Islet precursor cell (in vitro differentiated cells): ENCODE data around the gene ZNF697.

Source experiments
- DNase-seq: peaks from one replicate; pipeline ENCODE4 v3.0.0-alpha.2; 2018

The ZNF697 gene

DNA sequence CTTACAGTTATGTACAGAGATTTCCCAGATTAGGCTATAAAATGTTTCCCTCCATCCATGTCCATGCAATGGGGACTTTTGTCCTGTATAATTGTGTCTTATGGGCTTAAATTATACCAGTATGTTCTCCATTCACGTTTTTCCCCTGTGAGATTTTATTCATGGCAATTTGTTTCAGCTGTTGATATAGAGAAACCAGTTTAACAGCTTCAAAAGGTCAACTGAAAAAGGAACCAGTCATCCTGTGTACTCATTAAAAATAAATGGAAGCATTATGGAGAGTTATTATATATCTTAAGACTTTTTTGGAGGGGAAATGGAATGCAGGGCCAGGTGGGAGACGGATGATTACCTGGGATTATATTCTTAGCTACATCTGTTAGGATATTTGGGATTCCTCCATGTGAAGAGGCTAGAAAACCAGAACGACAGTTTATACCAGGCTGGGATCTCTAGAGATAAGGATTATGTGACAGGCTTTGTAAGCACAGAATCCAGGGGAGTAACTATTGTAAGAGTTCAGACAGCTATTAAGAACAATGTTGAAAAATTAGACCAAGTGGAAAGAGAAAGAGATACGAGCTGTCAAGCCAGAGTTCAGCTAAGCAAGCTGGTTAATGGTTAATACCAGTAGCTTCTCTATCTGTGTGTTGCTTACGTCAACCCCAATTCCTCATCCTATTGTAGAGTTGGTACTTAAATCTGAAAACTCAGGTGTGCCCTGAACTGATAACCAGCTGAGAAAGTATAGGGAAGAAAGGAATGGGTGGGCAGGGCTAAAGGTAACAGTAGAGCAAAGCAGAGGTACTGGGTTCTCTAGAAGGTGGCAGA lies 12.4 kb upstream of the ZNF697 start:
- no peak for DNase-seq

DNA sequence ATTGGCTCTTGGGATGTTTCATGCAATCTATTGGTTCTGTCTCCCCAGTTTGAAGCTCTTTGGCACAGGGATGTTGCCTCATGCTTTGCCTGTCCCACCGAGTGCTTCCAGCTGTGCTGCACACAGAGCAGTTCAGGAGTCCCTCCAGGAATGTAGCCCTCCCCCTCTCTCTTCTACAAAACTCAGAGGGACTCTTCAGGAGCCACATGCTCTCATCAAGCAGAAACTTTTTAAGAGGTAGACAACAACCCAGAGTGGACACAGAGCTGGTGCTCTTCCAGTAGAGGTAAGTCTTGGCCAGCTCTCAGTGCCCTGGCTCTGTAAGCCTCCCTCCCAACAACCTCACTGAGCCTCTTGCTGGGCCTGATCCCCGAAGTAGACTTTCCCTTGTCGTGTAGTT lies 11.6 kb upstream of the ZNF697 start:
- peak; percentile 78 for DNase-seq

DNA sequence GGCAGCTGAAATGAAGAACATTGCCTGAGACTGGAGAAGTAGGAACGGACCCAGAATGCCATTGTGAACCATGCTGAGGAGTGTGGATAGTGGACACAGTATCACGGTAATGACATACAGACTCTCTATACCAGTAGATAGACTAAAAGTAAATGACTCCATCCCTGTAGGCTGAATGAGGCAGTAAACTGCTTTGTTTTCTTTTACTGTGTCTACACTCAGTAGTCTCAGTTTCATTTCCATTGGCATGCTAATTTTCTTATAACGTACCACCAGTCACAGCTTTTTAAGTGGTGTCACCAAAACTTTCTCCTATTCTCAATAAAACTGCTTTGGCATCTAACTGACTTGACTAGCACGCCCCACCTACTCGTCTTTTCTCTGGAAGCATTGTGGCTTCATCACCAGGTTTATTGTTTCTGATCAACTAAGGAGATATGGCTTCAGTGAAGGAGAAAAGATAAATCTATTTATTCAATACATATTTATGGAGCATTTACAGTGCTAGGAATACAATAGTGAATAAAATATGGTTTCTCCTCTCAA lies 8.4 kb upstream of the ZNF697 start:
- no peak for DNase-seq

DNA sequence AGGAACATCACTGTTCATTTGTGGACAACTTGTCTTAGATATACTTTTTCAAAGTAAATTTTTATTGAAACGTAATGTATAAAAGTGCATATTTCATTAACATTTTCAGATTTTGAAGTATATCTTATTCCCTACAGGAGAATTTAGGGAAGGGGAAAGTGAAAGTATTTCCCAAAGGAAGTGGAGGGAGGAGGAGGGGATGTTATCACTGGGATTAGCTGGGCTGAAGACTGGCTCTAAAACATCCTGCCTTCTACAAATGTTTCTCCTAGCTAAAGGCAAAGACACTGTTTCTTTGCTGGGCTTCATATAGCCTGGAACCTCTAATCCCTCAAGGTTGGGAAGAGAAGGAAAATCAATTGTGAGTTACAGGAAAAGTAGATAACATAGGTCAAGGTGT lies 7.1 kb upstream of the ZNF697 start:
- no peak for DNase-seq

DNA sequence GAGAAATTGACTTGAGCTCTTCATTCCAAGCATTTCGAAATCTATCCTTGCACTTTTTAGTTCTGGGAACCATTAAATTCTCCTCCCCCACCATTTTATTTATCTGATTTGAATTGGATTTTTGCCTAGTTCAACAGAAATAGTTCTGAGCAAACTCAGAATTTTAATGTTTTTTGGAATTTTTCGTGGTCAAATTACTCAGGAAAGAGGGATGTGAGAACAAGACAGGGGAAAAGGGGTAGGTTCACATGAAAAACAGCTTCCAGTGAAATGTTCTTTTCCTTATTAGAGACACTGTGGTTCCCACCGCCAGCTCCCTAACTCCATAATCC lies 5.7 kb upstream of the ZNF697 start:
- DNase-seq = no peak

DNA sequence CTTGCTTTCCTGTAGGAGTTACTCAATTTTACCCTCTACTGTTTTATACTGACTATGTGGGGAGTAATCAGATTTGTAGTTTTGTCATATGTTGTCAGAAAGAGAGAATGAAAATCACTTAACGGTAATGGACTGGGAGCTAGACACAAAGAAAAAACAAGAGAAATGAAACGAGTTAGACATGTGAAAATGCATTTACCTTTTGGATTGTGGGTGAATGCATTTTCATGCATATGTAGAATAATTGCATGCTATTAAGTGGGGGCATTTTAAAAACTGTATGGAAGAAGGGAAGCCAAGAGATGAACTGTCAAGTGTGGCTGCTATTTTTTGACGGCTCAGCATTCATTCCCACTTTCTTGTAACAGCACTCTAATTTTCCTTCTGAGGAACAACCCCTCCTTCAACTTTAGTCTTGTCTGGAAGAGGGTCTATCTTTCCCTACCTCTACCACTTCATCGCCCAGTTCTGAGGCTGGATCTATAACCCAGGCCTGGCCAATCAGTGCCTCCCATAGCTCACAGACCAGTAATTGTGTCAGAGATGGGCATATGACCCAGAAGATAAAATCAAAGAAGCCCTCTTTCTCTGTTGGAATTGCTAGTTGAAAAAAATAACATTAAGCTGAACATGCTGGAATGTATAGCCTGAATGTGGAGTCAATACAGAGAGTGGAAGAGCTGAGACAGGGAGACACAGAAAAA lies 5.2 kb upstream of the ZNF697 start:
- DNase-seq = no peak

DNA sequence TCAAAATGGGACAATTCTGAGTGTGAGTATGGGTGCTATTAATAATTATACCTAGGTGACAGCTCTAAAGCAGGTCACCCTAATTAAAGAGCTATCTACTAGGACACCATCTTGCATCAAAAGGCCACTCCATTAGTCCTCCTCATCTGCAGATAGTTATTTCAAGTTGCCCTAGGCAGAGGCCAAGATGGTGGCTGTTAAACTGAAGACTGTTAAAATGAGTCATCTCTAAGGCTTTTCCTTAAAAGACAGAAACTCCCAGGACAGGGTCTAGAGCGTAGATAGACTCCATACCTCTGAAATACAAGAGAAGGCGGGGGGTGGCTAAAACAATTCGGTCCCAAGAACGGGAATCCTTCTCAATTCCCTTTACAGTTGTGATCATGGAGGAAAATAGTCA lies 4.5 kb upstream of the ZNF697 start:
- DNase-seq = peak; percentile 65

DNA sequence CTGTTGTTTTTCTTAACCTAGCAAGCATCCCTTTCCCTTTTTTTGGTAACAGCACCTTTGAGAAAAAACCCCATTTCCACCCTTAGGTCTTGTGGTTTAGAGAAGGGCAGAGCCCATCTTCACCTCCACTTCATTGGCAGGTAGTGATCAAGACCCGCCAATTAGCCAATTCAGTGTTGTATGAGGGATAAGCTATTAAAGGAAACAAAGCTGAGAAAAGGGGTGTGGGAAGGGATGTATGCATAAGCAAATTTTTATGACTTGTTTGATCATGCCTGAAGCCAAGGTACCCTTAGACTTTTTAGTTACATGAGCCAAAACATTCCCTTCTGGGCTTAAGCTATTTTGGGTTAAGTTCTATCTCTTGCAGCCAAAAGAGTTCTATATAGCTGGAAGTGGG lies 3.6 kb upstream of the ZNF697 start:
- peak; percentile 1 for DNase-seq

DNA sequence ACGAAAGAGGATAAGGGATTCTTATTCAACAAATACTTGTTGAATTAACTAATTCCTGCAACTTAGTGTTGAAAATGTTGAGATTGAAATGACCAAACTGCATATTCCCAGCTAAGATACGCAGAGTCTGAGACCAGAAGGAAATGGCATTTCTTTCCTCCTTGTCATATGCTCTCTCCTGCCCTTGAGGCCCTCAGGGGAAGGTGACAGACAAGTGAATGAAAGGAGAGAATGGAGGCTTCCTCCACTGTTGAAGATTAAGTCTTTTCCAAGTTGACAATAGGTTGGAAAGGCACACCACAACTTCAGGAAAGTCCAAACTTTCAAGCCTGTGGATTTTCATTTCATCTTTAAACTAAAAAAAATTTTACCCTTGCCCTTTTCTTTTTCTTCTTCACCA lies 3.1 kb upstream of the ZNF697 start:
- peak; percentile 52 for DNase-seq

DNA sequence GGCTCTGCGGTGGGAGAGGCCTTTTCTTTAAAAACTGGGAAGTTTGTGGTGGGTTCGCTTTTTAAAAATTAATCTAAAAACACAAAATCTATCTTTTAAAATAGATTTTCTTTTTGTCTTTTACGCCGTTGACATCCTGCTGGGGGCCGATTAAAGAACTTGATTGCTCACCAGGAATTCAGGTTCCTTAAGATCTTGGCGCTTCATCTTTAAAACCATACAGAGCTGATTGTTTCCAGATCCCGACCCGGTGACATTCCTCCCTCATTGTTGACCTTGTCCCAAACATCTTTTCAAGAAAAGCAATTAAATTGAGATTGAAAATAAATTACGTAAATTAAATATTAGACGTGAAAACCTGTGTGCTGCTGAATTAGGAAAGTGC lies 546 bp upstream of the ZNF697 start:
- DNase-seq = no peak

DNA sequence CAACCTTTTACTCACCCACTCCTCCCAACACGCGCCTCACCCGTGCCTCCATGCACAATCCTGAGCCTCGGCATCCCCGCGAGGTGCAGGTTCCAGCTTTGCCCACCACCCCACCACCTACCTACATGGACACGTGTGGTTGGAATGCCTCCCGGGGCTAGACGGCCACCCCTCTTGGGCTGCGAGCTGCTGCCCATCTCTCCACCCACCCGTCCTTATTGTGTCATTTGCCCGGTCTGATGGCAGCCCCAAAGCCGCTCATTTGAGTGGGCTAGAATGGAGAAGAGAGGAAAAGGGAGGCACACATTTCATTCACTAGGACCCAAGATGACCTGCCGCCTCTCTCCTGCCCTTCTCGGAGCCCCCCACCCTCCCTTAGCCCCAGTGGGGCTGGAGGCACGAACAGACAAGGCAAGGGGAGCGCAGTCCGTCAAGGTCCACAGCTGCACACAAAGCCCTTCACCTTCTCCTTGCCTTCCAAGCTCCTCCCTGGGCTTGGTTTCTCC lies 785 bp downstream of the ZNF697 start:
- DNase-seq = no peak

DNA sequence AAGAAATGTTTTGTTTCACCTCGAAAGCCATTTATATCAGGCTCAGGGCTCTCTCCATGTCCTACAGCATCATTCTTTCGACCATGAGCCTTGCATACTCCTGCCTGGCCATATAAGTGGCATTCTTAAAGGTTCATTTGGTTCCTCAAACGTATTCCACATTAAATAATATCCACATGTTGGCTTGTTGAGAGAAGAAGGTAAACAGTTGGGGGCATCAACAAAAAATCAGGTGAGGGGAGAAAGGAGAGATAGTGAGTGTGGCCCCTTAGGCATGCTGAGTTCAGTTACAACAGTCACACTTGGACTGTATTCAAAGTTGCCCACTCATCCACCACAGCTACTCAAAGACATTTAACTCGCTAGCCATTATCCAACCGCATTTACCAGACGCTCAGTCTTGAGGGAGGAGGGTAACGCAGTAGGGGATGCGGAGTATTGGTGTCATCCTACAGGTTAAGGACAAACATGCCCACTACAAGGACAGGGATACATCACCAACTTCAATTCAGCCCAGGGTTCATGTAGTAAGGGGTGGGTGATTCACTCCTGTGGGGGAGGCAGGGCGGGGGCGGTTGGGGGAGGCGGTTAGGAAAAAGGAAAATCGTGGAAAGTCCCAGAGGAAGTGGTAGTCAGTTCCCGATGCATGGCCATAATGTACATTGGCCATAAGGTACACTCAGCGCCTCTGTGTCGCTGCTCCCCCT lies 1.4 kb downstream of the ZNF697 start:
- peak; percentile 75 for DNase-seq

DNA sequence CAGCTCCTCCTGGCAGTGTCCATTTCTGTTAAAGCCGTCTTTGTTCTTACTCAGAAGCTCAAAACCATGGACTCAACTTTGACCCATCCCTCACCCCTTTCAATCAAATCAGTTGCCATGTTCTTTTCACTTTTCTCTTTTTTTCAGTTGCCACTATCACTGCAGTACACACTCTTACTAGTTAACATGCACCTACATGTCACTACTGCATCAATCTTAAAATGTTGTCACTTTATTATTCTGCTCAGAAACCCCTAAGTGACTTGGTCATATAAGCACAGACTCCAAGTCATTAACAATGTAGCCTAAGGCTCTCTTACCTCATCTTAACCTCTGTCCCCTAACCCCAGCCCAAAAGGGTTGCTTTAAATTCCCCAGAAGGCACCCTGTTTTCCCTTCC lies 9.0 kb downstream of the ZNF697 start:
- no peak for DNase-seq

DNA sequence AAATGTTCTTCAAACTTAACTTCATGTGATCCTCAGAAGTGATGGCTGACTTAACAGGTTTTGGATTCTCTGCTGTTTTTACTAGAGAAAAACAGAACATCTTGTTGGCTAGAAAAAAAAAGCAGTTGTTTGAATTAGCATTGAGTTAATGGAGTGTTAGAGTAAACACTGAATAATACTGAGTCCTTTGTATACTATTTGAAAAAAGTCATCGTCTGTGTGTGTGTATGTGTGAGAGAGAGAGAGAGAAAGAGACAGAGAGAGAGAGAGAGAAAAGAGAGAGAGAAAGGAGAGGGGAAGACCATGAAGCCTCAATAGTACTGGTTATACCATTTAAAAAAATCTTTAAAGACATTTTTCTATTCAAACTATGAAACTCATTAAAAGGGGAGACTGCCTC lies 10.4 kb downstream of the ZNF697 start:
- DNase-seq = no peak

DNA sequence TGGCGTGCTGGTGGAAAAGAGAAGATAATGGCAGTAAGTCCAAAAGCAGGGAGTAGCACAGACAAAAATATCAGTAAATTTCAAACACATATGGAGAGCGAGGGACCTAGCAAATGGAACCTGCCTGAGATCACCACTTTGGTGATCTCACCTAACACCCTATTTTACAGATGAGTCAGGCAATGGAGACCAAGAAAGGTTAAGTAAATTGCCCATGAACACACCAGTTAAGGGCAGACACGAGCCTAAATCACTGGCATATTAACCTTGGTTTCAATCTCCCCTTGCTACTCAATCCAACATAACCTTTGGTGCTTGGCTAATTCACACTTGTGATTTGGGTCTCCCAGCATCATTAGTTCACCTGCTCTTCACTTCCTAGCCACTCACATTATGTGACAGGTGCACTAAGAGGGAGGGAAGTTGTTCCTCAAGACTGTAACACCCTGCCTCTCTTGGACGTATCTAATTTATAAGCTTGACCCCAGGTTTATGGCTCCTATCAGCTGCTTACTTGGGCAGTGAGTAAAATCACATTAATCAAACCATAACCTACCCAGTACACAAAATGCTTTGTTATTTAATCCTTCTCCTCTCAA lies 11.5 kb downstream of the ZNF697 start:
- no peak for DNase-seq

DNA sequence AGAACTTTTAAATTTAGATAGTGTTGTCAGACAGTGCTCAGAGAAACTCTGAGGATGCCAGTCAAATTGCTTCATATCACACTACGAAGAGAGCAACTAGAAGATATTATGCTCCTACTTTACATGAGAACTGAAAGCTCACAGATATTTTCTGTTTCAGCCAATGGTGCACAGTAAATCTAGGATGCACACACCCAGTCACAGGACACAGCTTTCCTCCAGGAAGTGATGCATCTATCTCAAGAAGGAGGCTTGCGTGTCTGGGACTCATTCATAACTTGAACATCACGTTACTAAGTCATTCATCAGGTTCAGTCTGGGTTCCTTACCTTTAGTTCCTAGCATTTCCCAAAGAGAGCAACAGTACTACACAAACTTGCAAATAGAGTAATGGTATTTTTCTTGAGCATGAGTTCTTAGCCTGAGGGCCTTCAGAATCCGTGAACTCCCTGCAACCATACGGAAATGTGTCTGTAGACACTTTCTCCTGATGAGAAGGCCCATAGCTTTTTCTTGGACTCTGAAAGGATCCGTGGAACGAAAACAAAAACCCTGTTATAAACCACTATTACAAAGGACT lies 12.2 kb downstream of the ZNF697 start:
- DNase-seq = no peak

DNA sequence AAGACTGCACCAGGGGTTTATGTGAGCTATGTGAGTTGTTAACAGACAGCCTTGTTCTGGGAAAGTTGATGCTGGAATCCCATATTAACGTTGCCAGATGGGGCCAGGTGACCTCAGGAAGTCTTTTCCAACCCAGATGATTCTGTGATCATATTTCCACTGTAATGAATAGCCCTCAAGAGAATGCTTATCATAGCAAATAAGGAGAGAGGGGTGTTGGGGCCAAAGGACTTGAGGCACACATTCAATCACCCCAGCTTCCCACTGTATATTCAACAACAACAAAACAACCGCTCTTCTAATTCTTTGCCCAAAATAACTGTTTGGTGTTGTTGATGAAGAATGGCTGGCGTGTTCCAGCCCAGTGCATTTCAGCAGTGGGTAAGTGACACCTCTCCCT lies 14.1 kb downstream of the ZNF697 start:
- DNase-seq = no peak

DNA sequence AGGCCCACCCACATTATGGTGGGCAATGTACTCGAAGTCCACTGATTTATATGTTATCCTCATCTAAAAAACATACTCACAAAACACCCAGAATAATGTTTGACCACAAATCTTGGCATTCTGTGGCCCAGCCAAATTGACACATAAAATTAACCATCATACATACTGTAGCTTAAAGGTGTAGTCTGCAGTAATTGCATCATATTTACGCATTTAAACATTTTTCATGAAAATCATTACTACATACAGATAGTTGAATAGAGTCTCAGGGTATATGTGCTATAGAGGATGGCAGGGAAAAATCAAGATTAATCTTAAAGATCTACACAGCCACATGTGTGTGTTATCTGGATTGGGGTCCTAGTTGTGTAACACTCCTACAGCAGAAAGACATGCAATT lies 14.5 kb downstream of the ZNF697 start:
- no peak for DNase-seq

DNA sequence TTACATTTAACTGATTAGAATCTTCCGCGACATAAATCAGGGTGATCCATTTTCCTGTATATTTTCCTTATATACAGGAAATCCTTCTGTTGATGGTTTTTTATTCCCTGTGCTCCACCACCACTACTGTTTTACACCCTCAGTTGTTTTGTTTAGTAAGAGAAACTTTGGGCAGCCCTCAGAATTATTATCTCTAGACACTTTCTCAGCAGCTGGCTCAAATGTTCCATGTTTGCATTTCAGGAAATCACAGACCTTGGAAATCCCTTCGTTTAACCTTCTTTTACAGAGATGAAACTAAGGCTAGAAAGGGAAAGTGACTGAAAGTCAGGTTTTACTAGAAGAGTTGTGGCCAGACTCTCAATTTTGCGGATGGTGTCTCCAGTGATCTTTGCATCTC lies 15.2 kb downstream of the ZNF697 start:
- no peak for DNase-seq

DNA sequence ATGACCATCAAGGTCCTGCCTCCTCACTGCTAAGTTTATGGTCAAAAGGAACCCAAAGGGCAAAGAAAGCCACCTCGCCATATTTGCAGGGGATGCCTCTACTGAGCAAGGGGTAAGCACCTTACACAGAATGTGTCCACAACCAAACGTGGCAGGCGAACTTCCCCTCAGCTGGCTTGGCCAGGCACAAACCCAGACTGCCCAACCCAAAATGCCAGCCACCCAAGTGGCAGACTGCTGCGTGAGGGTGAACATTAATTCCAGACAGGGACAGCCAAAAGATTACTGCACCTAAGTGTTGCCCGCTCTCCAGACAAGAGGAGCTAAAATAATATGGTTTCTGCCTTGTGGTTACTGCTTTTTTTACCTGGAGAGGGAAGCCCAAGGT lies 16.0 kb downstream of the ZNF697 start:
- DNase-seq = no peak

DNA sequence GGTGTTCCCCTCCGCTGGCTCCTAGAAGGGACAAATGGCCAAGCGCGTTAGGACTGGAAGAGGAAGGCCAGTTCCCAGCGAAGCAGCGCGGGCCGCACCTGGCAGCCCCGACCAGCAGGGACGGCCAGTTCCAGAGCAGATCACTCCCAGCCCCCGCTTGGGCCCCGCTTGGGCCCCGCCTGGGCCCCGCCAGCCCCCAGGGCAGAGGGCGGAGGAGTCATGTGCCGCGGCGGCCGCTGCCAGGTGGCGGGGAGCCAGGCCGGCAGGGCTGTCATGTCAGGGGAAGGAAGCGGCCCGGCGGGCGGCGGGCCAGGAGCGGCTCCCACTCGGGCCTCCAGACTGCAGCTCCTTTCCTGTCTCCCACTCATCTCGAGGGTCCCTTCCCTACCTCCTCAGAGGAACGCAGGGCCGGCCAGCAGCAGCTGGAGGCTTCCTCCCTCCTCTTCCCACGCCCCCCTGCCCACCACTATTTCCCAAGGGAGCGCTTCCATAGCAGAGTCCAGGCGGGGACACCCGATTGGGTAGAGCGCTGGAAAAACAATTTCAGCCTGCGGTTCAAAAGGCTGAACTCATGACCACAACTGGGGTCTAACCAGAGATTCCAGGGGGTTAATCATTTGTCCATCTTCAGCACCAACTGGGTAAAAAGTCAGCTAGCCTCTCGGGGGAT lies 16.5 kb downstream of the ZNF697 start:
- peak; percentile 83 for DNase-seq

DNA sequence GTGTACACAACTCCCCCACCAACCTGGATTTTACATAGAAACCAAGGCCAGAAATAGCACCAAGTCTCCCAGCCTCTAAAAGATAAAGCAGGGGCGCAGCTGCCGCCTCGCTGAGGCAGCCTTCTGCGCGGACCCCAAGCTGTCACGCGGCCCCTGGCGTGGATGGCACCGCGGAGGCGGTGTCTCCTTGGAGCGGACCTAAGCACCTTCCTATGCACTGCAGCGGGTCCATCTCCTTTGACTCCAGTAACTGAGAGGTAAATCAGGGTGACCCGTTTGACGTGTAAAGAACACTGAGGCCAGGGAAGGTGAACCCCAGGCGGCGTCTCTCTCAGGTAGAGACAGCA lies 17.0 kb downstream of the ZNF697 start:
- no peak for DNase-seq
